Parathyroid adenoma (tissue), 2 donors: ENCODE measurements around the gene TSPAN12.

Experiments used
- H2AFZ ChIP-seq: fragments of 300-600 bp; sonication (generic); one replicate; pipeline ENCODE4 v1.7.0; 2017; ENCODE audit warnings: antibody characterized with exemption, mild to moderate bottlenecking
- H3K27ac ChIP-seq: fragments of 300-600 bp; sonication (generic); one replicate; pipeline ENCODE4 v1.7.0; 2017
- H3K27me3 ChIP-seq: fragments of 300-600 bp; sonication (generic); one replicate; pipeline ENCODE4 v1.7.0; 2017; ENCODE audit warnings: low read length; ENCODE audit not compliant: control insufficient read depth, insufficient read depth
- H3K36me3 ChIP-seq: fragments of 300-600 bp; sonication (generic); one replicate; pipeline ENCODE4 v1.7.0; 2017; ENCODE audit warnings: low read length; ENCODE audit not compliant: control insufficient read depth, insufficient read depth
- H3K4me1 ChIP-seq: fragments of 300-600 bp; sonication (generic); one replicate; pipeline ENCODE4 v1.7.0; 2017; ENCODE audit warnings: control low read depth
- H3K4me2 ChIP-seq: fragments of 300-600 bp; sonication (generic); one replicate; pipeline ENCODE4 v1.7.0; 2017; ENCODE audit warnings: low read length
- H3K4me3 ChIP-seq: fragments of 300-600 bp; sonication (generic); one replicate; pipeline ENCODE4 v1.7.0; 2017; ENCODE audit warnings: low read depth, low read length
- H3K79me2 ChIP-seq: fragments of 300-600 bp; sonication (generic); one replicate; pipeline ENCODE4 v1.7.0; 2017; ENCODE audit warnings: control low read depth
- H3K9ac ChIP-seq: fragments of 300-600 bp; sonication (generic); one replicate; pipeline ENCODE4 v1.7.0; 2017; ENCODE audit warnings: mild to moderate bottlenecking
- H3K9me3 ChIP-seq: fragments of 300-600 bp; sonication (generic); one replicate; pipeline ENCODE4 v1.7.0; 2017; ENCODE audit warnings: low read length; ENCODE audit not compliant: control insufficient read depth
- TF ChIP-seq, protein P1 (sequence below): fragments of 300-600 bp; sonication (generic); IDR thresholded peaks from one replicate; pipeline ENCODE4 v1.7.0; 2017; ENCODE audit warnings: antibody characterized with exemption, mild to moderate bottlenecking
- donor health status: primary hyperparathyroidism.

TSPAN12 gene

DNA sequence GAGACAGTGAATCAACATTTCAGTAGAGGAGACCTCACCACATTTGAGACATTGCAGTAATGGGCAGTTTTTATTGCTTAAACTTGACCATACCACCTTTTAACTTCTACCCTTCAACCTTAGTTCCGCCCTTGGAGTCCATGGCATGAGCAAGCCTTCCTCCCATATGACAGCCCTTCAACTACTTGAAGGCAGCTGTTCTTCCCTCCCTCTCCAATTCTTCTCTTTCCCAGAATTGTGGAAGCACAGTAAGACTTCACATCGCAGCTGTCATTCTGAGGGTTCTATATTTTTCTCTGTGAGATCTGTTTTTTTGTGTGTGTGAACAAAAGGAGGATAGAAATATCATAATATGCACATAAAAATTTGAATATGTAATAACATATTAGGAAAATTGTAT, 2.2 kb upstream of the TSPAN12 start:
- TF ChIP-seq, protein P1, sequence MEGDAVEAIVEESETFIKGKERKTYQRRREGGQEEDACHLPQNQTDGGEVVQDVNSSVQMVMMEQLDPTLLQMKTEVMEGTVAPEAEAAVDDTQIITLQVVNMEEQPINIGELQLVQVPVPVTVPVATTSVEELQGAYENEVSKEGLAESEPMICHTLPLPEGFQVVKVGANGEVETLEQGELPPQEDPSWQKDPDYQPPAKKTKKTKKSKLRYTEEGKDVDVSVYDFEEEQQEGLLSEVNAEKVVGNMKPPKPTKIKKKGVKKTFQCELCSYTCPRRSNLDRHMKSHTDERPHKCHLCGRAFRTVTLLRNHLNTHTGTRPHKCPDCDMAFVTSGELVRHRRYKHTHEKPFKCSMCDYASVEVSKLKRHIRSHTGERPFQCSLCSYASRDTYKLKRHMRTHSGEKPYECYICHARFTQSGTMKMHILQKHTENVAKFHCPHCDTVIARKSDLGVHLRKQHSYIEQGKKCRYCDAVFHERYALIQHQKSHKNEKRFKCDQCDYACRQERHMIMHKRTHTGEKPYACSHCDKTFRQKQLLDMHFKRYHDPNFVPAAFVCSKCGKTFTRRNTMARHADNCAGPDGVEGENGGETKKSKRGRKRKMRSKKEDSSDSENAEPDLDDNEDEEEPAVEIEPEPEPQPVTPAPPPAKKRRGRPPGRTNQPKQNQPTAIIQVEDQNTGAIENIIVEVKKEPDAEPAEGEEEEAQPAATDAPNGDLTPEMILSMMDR, result no peak
- no peaks in the 10 kb centered on the region for H3K79me2 ChIP-seq

DNA sequence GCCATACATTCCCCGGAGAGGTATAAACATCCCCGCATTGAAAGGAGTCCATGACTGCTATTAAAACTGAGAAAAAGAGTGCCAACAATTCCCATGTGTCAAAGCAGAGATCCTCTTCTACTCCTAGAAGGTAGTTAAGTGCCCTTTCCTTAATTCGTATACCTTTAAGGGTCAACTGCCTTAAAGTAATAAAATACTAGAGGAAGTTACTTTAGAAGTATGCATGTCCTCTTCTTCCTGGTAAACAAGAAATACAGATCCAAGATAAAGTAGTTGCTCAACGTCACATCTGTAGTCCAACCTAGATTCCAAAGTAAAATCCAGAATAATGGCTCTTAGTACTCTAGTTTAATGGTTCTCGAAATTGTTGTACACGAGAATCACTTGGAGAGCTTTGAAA, 1.5 kb upstream of the TSPAN12 start:
- Histone ChIP-seq H3K4me3 (no peak overlapping the region), H3K27me3 (no peaks in the 10 kb centered on the region), H3K4me2 (no peak overlapping the region), H3K27ac (no peak overlapping the region), H3K4me1 (no peaks in the 10 kb centered on the region), H3K9ac (no peak overlapping the region), H2AFZ (no peak overlapping the region), H3K79me2 (no peaks in the 10 kb centered on the region), H3K9me3 (no peaks in the 10 kb centered on the region), H3K36me3 (no peaks in the 10 kb centered on the region)
- TF ChIP-seq, protein P1, result no peak

More for the DNA sequence above, 2.2 kb upstream of the TSPAN12 start:
- Histone ChIP-seq H2AFZ (no peak overlapping the region), H3K4me1 (no peaks in the 10 kb centered on the region), H3K4me2 (no peak overlapping the region), H3K9ac (no peak overlapping the region), H3K36me3 (no peaks in the 10 kb centered on the region), H3K27me3 (no peaks in the 10 kb centered on the region), H3K4me3 (no peak overlapping the region), H3K27ac (no peak overlapping the region), H3K9me3 (no peaks in the 10 kb centered on the region)

DNA sequence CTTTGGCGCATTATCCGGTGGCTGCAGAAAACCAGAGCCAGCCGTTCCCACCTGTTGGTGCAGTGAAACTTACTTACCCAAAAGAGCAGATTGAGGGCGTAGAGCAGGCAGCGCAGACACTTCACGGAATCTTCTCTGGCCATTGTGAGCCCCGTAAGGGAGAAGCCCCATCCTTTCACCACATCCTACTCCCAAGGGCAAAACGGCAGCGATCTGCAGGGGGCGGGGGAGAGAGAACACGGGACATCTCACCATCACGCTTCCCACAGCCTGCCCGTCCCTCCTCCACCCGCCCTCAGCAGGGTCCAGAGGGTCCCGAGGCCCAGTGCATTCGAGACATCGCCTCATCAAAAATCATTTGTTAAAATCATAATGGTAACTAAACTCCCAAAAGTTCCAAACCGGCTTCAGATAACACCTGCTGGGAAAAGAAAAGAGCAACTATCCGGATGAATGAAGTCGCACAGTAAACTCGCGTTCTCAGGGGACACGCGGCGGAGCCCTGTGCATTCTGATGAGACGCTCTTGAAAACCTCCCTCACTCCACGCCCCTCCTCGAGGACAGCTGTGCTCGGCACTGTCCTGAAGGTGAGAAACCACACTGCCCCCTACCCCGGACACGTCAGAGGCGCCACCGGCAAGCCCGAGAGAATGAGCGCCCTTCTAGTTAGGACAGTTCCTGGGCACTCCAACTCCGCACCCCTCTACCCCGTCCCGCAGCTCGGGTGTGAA, 1.2 kb downstream of the TSPAN12 start:
- Histone ChIP-seq H3K27me3 (no peaks in the 10 kb centered on the region), H2AFZ (peak overlapping the region; percentile 80), H3K4me2 (peak overlapping the region; percentile 85), H3K36me3 (no peaks in the 10 kb centered on the region), H3K4me1 (no peaks in the 10 kb centered on the region), H3K27ac (no peak overlapping the region), H3K79me2 (no peaks in the 10 kb centered on the region), H3K9ac (no peak overlapping the region), H3K4me3 (peak overlapping the region; percentile 70), H3K9me3 (no peaks in the 10 kb centered on the region)
- TF ChIP-seq, protein P1, result no peak

DNA sequence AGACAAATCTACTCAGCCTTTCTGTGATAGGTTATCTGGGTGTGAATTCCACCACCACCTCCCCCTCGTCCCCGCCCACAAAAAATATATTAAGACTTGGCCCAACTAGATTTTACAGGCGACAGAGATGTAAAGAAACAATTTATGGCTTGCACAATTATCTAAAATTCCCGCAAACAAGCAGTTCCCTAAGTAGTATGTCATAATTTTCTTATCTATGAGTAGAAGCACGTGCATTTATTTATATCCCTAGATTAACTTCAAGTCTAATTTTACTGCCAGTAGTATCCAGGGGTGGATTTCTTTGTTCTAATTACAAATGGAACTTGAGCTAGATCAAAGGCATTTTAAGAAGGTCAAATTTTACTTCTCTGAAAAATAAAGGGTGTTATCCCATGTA, 1.7 kb downstream of the TSPAN12 start:
- Histone ChIP-seq H3K4me3 (peak overlapping the region; percentile 70), H3K9me3 (no peaks in the 10 kb centered on the region), H3K27ac (no peak overlapping the region), H3K4me2 (peak overlapping the region; percentile 85), H3K27me3 (no peaks in the 10 kb centered on the region), H3K9ac (no peak overlapping the region), H3K4me1 (no peaks in the 10 kb centered on the region), H3K36me3 (no peaks in the 10 kb centered on the region), H3K79me2 (no peaks in the 10 kb centered on the region), H2AFZ (no peak overlapping the region)
- TF ChIP-seq, protein P1, result no peak

DNA sequence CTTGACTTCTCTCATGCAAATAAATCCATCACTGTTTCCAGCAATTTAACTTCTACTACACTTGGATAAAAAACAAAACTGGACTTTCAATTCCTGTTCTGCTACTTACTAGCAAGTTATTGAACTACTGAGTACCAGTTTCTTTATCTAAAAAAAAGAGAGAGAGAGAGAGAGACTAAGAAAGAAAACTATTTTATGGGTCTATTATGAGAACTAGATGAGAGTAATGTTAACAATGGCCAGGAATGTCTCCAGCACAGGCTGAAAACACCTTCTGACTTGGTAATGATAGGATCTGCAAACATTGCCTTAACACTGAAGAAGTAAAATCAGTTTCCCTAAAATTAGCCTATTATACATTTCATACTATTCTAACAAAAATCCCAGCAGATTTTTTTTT, 5.2 kb downstream of the TSPAN12 start:
- no peak overlapping the region for H3K27ac ChIP-seq
- H3K9me3 ChIP-seq, result no peaks in the 10 kb centered on the region

More for the DNA sequence above, 5.2 kb downstream of the TSPAN12 start:
- no peaks in the 10 kb centered on the region for H3K36me3 ChIP-seq
- no peak overlapping the region for H3K4me3 ChIP-seq
- no peak overlapping the region for H3K4me2 ChIP-seq
- H3K27me3 ChIP-seq, result no peaks in the 10 kb centered on the region
- TF ChIP-seq, protein P1, result no peak
- H3K4me1 ChIP-seq, result no peaks in the 10 kb centered on the region
- no peak overlapping the region for H3K9ac ChIP-seq
- H3K79me2 ChIP-seq, result no peaks in the 10 kb centered on the region
- no peak overlapping the region for H2AFZ ChIP-seq
